SK-N-SH treated with all-trans-retinoic acid at 6 μM for 48 hours (cell line): ENCODE data around the gene NANOGP8.

Experiments
- CSDC2 ChIP-seq: fragments of 250-450 bp; sonication (Bioruptor Pico); IDR thresholded peaks from 2 replicates; pipeline ENCODE4 v1.5.0; 2020; ENCODE audit warnings: mild to moderate bottlenecking, moderate library complexity
- ZNF565 ChIP-seq: fragments of 450-650 bp; formaldehyde crosslinking; conservative IDR thresholded peaks from 2 replicates; pipeline ENCODE4 v1.5.0; 2020; ENCODE audit warnings: low read depth, mild to moderate bottlenecking, moderate library complexity
- TF ChIP-seq, protein P1 (sequence below): fragments of 250-450 bp; sonication (Bioruptor Pico); IDR thresholded peaks from 2 replicates; pipeline ENCODE4 v1.5.1; 2020; ENCODE audit warnings: low read depth, mild to moderate bottlenecking, moderate library complexity
- TF ChIP-seq, protein P2 (sequence below): fragments of 250-450 bp; sonication (Bioruptor Pico); IDR thresholded peaks from 2 replicates; pipeline ENCODE4 v1.5.1; 2021; ENCODE audit warnings: mild to moderate bottlenecking, moderate library complexity

DNA sequence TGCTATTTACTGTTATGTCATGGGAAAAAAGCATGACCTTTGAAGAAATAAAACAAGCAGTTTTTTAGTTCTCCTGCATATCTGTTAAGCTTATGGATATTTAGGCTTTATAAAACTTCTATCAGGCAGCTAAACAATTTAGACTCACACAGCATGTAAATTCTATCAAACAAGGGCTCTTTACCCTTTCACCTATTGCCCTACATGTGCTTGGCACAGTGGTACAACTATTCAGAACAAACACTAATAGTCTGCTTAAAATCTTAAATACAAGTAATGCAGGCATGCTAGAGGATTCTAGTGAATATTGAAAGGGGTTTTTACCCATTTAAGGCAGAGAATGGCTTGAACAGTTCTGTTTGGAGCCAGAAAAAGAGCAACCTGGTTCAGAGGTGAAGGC, 23.4 kb upstream of the NANOGP8 start:
- TF ChIP-seq, protein P1, sequence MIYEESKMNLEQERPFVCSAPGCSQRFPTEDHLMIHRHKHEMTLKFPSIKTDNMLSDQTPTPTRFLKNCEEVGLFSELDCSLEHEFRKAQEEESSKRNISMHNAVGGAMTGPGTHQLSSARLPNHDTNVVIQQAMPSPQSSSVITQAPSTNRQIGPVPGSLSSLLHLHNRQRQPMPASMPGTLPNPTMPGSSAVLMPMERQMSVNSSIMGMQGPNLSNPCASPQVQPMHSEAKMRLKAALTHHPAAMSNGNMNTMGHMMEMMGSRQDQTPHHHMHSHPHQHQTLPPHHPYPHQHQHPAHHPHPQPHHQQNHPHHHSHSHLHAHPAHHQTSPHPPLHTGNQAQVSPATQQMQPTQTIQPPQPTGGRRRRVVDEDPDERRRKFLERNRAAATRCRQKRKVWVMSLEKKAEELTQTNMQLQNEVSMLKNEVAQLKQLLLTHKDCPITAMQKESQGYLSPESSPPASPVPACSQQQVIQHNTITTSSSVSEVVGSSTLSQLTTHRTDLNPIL = no peak
- TF ChIP-seq ZNF565 (no peak), CSDC2 (CRISPR knock-in tag) (no peak)
- TF ChIP-seq, protein P2, sequence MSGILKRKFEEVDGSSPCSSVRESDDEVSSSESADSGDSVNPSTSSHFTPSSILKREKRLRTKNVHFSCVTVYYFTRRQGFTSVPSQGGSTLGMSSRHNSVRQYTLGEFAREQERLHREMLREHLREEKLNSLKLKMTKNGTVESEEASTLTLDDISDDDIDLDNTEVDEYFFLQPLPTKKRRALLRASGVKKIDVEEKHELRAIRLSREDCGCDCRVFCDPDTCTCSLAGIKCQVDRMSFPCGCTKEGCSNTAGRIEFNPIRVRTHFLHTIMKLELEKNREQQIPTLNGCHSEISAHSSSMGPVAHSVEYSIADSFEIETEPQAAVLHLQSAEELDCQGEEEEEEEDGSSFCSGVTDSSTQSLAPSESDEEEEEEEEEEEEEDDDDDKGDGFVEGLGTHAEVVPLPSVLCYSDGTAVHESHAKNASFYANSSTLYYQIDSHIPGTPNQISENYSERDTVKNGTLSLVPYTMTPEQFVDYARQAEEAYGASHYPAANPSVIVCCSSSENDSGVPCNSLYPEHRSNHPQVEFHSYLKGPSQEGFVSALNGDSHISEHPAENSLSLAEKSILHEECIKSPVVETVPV (CRISPR knock-in tag) = no peak
